HEK293 (cell line): ENCODE results near the gene SOX30.

Source experiments
- CTCF ChIA-PET: fragments of 350-600 bp; formaldehyde crosslinking; extraction: SDS; loops from one replicate; lab custom pipeline; 2021; ENCODE audit warnings: antibody characterized with exemption; lab: Yijun Ruan, JAX
- POLR2A ChIA-PET: fragments of 300-600 bp; formaldehyde crosslinking; extraction: SDS; loops from one replicate; lab custom pipeline; 2020; ENCODE audit warnings: antibody characterized with exemption, inconsistent platforms; lab: Yijun Ruan, JAX
- H3K27ac ChIP-seq: fragments of 200-500 bp; sonication (Bioruptor generic); 2 replicates; pipeline ENCODE4 v1.5.1; 2014; ENCODE audit warnings: low read depth, low read length, control low read depth, inconsistent platforms; ENCODE audit errors: extremely low read depth
- H3K36me3 ChIP-seq, 2 experiments: fragments of 200-500 bp in 1 of 2; sonication (Bioruptor generic) in 1 of 2; 1 replicate in 1 of 2; 2 replicates in 1 of 2; pipeline ENCODE4 v1.5.1; 2014 to 2017; ENCODE audit warnings: inconsistent platforms in 2 of 2, low read length in 2 of 2; ENCODE audit not compliant: control insufficient read depth in 2 of 2, insufficient read depth in 1 of 2
- H3K4me1 ChIP-seq: fragments of 200-500 bp; sonication (Bioruptor generic); 2 replicates; pipeline ENCODE4 v1.5.1; 2014; ENCODE audit warnings: mild to moderate bottlenecking, low read length, inconsistent platforms; ENCODE audit not compliant: control insufficient read depth, insufficient read depth
- H3K4me3 ChIP-seq: 2 replicates; pipeline ENCODE4 v1.5.1; 2011; ENCODE audit warnings: low read depth, mild to moderate bottlenecking, control low read depth, low read length, moderate library complexity
- H3K9me3 ChIP-seq: fragments of 200-500 bp; sonication (Bioruptor generic); 2 replicates; pipeline ENCODE4 v1.5.1; 2014; ENCODE audit warnings: low read depth, low read length, inconsistent platforms; ENCODE audit not compliant: control insufficient read depth, insufficient read depth
- KLF8 ChIP-seq: fragments of 450-650 bp; formaldehyde crosslinking; IDR thresholded peaks from 2 replicates; pipeline ENCODE4 v1.5.1; 2016; ENCODE audit warnings: missing biosample characterization, missing genetic modification characterization
- PRDM1 ChIP-seq: fragments of 450-650 bp; formaldehyde crosslinking; IDR thresholded peaks from 2 replicates; pipeline ENCODE4; 2016; ENCODE audit warnings: missing biosample characterization, missing genetic modification characterization
- SCRT2 ChIP-seq: fragments of 450-650 bp; formaldehyde crosslinking; IDR thresholded peaks from 2 replicates; pipeline ENCODE4 v1.5.1; 2016; ENCODE audit warnings: missing biosample characterization, missing genetic modification characterization
- SETDB1 ChIP-seq: IDR thresholded peaks from one replicate; pipeline ENCODE4 v1.6.1; 2017; ENCODE audit warnings: mild to moderate bottlenecking, low read length, moderate library complexity, mixed read lengths; ENCODE audit not compliant: insufficient read length
- TRIM28 ChIP-seq: IDR thresholded peaks from 2 replicates; pipeline ENCODE4 v1.6.1; 2011; ENCODE audit warnings: low read length, control low read depth, borderline replicate concordance
- ZBTB11 ChIP-seq: fragments of 450-650 bp; formaldehyde crosslinking; conservative IDR thresholded peaks from 2 replicates; pipeline ENCODE4 v1.5.1; 2016; ENCODE audit warnings: low read depth, missing biosample characterization, missing genetic modification characterization
- ZBTB20 ChIP-seq: fragments of 450-650 bp; formaldehyde crosslinking; IDR thresholded peaks from 2 replicates; pipeline ENCODE4 v1.5.1; 2016; ENCODE audit warnings: missing biosample characterization, missing genetic modification characterization
- ZFP3 ChIP-seq: fragments of 450-650 bp; formaldehyde crosslinking; IDR thresholded peaks from 2 replicates; pipeline ENCODE4 v1.5.1; 2016; ENCODE audit warnings: low read depth, missing biosample characterization, missing genetic modification characterization
- ZNF138 ChIP-seq: fragments of 450-650 bp; formaldehyde crosslinking; IDR thresholded peaks from 2 replicates; pipeline ENCODE4 v1.5.1; 2016; ENCODE audit warnings: missing biosample characterization, missing genetic modification characterization, borderline replicate concordance
- ZNF362 ChIP-seq: fragments of 450-650 bp; formaldehyde crosslinking; IDR thresholded peaks from 2 replicates; pipeline ENCODE4 v1.5.1; 2016; ENCODE audit warnings: missing biosample characterization, missing genetic modification characterization
- ZNF426 ChIP-seq: fragments of 450-650 bp; formaldehyde crosslinking; IDR thresholded peaks from 2 replicates; pipeline ENCODE4 v1.5.1; 2017; ENCODE audit warnings: missing biosample characterization, missing genetic modification characterization, mild to moderate bottlenecking, inconsistent platforms, moderate library complexity
- ZNF549 ChIP-seq: fragments of 450-650 bp; IDR thresholded peaks from 2 replicates; pipeline ENCODE4 v1.5.1; 2018; ENCODE audit warnings: missing biosample characterization, missing genetic modification characterization, mild to moderate bottlenecking, inconsistent platforms, moderate library complexity
- ZNF560 ChIP-seq: fragments of 450-650 bp; formaldehyde crosslinking; IDR thresholded peaks from 2 replicates; pipeline ENCODE4 v1.5.1; 2017; ENCODE audit warnings: missing biosample characterization, missing genetic modification characterization, borderline replicate concordance
- ZNF610 ChIP-seq: fragments of 450-650 bp; formaldehyde crosslinking; IDR thresholded peaks from 2 replicates; pipeline ENCODE4 v1.5.1; 2016; ENCODE audit warnings: missing biosample characterization, missing genetic modification characterization, borderline replicate concordance
- ZNF658 ChIP-seq: fragments of 450-650 bp; formaldehyde crosslinking; IDR thresholded peaks from 2 replicates; pipeline ENCODE4; 2016; ENCODE audit warnings: missing biosample characterization, missing genetic modification characterization
- ZNF677 ChIP-seq: fragments of 450-650 bp; IDR thresholded peaks from 2 replicates; pipeline ENCODE4 v1.5.0; 2018; ENCODE audit warnings: missing biosample characterization, mild to moderate bottlenecking, missing genetic modification characterization, moderate library complexity

Gene SOX30

GRCh38 chr5:157657516-157657915 lies 5.3 kb upstream of the SOX30 start:
- H3K4me3 ChIP-seq: no peak overlapping the region
- no peaks in the 10 kb centered on the region for H3K9me3 ChIP-seq
- ChIA-PET CTCF (no interaction called here), POLR2A (no interaction called here)
- no peaks in the 10 kb centered on the region for H3K36me3 ChIP-seq
- TF ChIP-seq ZNF426 (tag by site-specific recombination): no peak
- no peak for TF ChIP-seq ZNF677
- no peak for TF ChIP-seq ZNF138 (tag by site-specific recombination)
- TF ChIP-seq ZNF549: 0 out of 2 replicates have a peak, but pooled peaks have one; percentile 13
- peak; percentile 59; the same call in 1 of the 2 replicates for TF ChIP-seq TRIM28
- no peak for TF ChIP-seq ZNF560 (tag by site-specific recombination)
- TF ChIP-seq SETDB1: peak; percentile 99
- no peaks in the 10 kb centered on the region for H3K4me1 ChIP-seq
- no peak overlapping the region for H3K27ac ChIP-seq

- Histone ChIP-seq H3K27ac (no peak overlapping the region), H3K4me3 (no peak overlapping the region)
- TF ChIP-seq SCRT2 (tag by site-specific recombination): peak; percentile 40; the same call in 1 of the 2 replicates
- no peak for TF ChIP-seq ZNF610
- TF ChIP-seq, all 188 proteins: peak for 1
- Histone ChIP-seq H3K4me1 (no peaks in the 10 kb centered on the region), H3K9me3 (no peaks in the 10 kb centered on the region), H3K36me3 (no peaks in the 10 kb centered on the region)
- CTCF ChIA-PET: no interaction called here
- POLR2A ChIA-PET: no interaction called here
Measured at GRCh38 chr5:157651623-157652376, 438 bp downstream of the SOX30 start.

- no peaks in the 10 kb centered on the region for H3K36me3 ChIP-seq
- POLR2A ChIA-PET: no interaction called here
- no peak overlapping the region for H3K27ac ChIP-seq
- H3K9me3 ChIP-seq: no peaks in the 10 kb centered on the region
- H3K4me1 ChIP-seq: no peaks in the 10 kb centered on the region
- TF ChIP-seq ZFP3 (tag by site-specific recombination) (no peak), KLF8 (no peak), ZNF362 (no peak), ZBTB20 (no peak), PRDM1 (tag by site-specific recombination) (no peak), ZNF658 (tag by site-specific recombination) (no peak), ZBTB11 (tag by site-specific recombination) (no peak)
- CTCF ChIA-PET: no interaction called here
- H3K4me3 ChIP-seq: no peak overlapping the region
Measured at GRCh38 chr5:157650991-157651611, 1.1 kb downstream of the SOX30 start.
